HEK293 (cell line): ENCODE measurements around the gene CHCHD6.

Experiments
- CTCF ChIA-PET: fragments of 350-600 bp; formaldehyde crosslinking; extraction: SDS; loops from one replicate; lab custom pipeline; 2021; ENCODE audit warnings: antibody characterized with exemption; lab: Yijun Ruan, JAX
- POLR2A ChIA-PET: fragments of 300-600 bp; formaldehyde crosslinking; extraction: SDS; loops from one replicate; lab custom pipeline; 2020; ENCODE audit warnings: antibody characterized with exemption, inconsistent platforms; lab: Yijun Ruan, JAX
- H3K27ac ChIP-seq: fragments of 200-500 bp; sonication (Bioruptor generic); 2 replicates; pipeline ENCODE4 v1.5.1; 2014; ENCODE audit warnings: low read depth, low read length, control low read depth, inconsistent platforms; ENCODE audit errors: extremely low read depth
- H3K36me3 ChIP-seq, 2 experiments: fragments of 200-500 bp in 1 of 2; sonication (Bioruptor generic) in 1 of 2; 1 replicate in 1 of 2; 2 replicates in 1 of 2; pipeline ENCODE4 v1.5.1; 2014 to 2017; ENCODE audit warnings: inconsistent platforms in 2 of 2, low read length in 2 of 2; ENCODE audit not compliant: control insufficient read depth in 2 of 2, insufficient read depth in 1 of 2
- H3K4me1 ChIP-seq: fragments of 200-500 bp; sonication (Bioruptor generic); 2 replicates; pipeline ENCODE4 v1.5.1; 2014; ENCODE audit warnings: mild to moderate bottlenecking, low read length, inconsistent platforms; ENCODE audit not compliant: control insufficient read depth, insufficient read depth
- H3K4me3 ChIP-seq: 2 replicates; pipeline ENCODE4 v1.5.1; 2011; ENCODE audit warnings: low read depth, mild to moderate bottlenecking, control low read depth, low read length, moderate library complexity
- H3K9me3 ChIP-seq: fragments of 200-500 bp; sonication (Bioruptor generic); 2 replicates; pipeline ENCODE4 v1.5.1; 2014; ENCODE audit warnings: low read depth, low read length, inconsistent platforms; ENCODE audit not compliant: control insufficient read depth, insufficient read depth
- KLF16 ChIP-seq: fragments of 450-650 bp; formaldehyde crosslinking; IDR thresholded peaks from 2 replicates; pipeline ENCODE4 v1.5.1; 2017; ENCODE audit warnings: missing biosample characterization, missing genetic modification characterization
- KLF9 ChIP-seq: fragments of 450-650 bp; formaldehyde crosslinking; IDR thresholded peaks from 2 replicates; pipeline ENCODE4 v1.5.1; 2016; ENCODE audit warnings: missing biosample characterization, missing genetic modification characterization, low read depth
- SP3 ChIP-seq: fragments of 450-650 bp; formaldehyde crosslinking; IDR thresholded peaks from 2 replicates; pipeline ENCODE4 v1.5.1; 2016; ENCODE audit warnings: missing biosample characterization, missing genetic modification characterization
- ZBTB21 ChIP-seq: fragments of 450-650 bp; formaldehyde crosslinking; IDR thresholded peaks from 2 replicates; pipeline ENCODE4 v1.5.1; 2017; ENCODE audit warnings: missing biosample characterization, missing genetic modification characterization
- ZFHX2 ChIP-seq: fragments of 450-650 bp; formaldehyde crosslinking; conservative IDR thresholded peaks from 2 replicates; pipeline ENCODE4 v1.5.1; 2016; ENCODE audit warnings: missing biosample characterization, missing genetic modification characterization
- ZFP69B ChIP-seq: fragments of 450-650 bp; formaldehyde crosslinking; IDR thresholded peaks from 2 replicates; pipeline ENCODE4 v1.5.1; 2016; ENCODE audit warnings: missing biosample characterization, missing genetic modification characterization
- ZNF146 ChIP-seq: fragments of 450-650 bp; formaldehyde crosslinking; IDR thresholded peaks from 2 replicates; pipeline ENCODE4 v1.5.1; 2016; ENCODE audit warnings: missing biosample characterization, missing genetic modification characterization
- ZNF623 ChIP-seq: fragments of 450-650 bp; formaldehyde crosslinking; IDR thresholded peaks from 2 replicates; pipeline ENCODE4 v1.5.1; 2016; ENCODE audit warnings: missing biosample characterization, missing genetic modification characterization
- ZNF654 ChIP-seq: fragments of 450-650 bp; formaldehyde crosslinking; IDR thresholded peaks from 2 replicates; pipeline ENCODE4 v1.5.1; 2016; ENCODE audit warnings: low read depth, missing biosample characterization, missing genetic modification characterization
- ZNF664 ChIP-seq: fragments of 450-650 bp; formaldehyde crosslinking; IDR thresholded peaks from 2 replicates; pipeline ENCODE4 v1.5.1; 2016; ENCODE audit warnings: missing biosample characterization, missing genetic modification characterization
- ZNF701 ChIP-seq: fragments of 450-650 bp; formaldehyde crosslinking; IDR thresholded peaks from 2 replicates; pipeline ENCODE4 v1.5.1; 2016; ENCODE audit warnings: missing biosample characterization, missing genetic modification characterization
- ZNF707 ChIP-seq: fragments of 450-650 bp; formaldehyde crosslinking; IDR thresholded peaks from 2 replicates; pipeline ENCODE4 v1.5.1; 2016; ENCODE audit warnings: missing biosample characterization, missing genetic modification characterization
- ZNF747 ChIP-seq: fragments of 450-650 bp; formaldehyde crosslinking; IDR thresholded peaks from 2 replicates; pipeline ENCODE4 v1.5.1; 2016; ENCODE audit warnings: missing biosample characterization, missing genetic modification characterization
- ZNF777 ChIP-seq: fragments of 450-650 bp; formaldehyde crosslinking; IDR thresholded peaks from 2 replicates; pipeline ENCODE4 v1.5.1; 2017; ENCODE audit warnings: missing biosample characterization, missing genetic modification characterization, borderline replicate concordance
- ZNF785 ChIP-seq: fragments of 450-650 bp; formaldehyde crosslinking; IDR thresholded peaks from 2 replicates; pipeline ENCODE4 v1.5.1; 2016; ENCODE audit warnings: missing biosample characterization, missing genetic modification characterization
- ZXDB ChIP-seq: fragments of 450-650 bp; formaldehyde crosslinking; IDR thresholded peaks from 2 replicates; pipeline ENCODE4 v1.5.1; 2016; ENCODE audit warnings: missing biosample characterization, missing genetic modification characterization
- TF ChIP-seq, protein P1 (sequence below): sonication (generic); formaldehyde crosslinking; IDR thresholded peaks from 2 replicates; pipeline ENCODE4 v1.8.1; 2022; ENCODE audit warnings: mild to moderate bottlenecking, moderate library complexity, missing genetic modification reagents
- TF ChIP-seq, protein P2 (sequence below): fragments of 450-650 bp; formaldehyde crosslinking; IDR thresholded peaks from 2 replicates; pipeline ENCODE4 v1.5.1; 2016; ENCODE audit warnings: missing biosample characterization, missing genetic modification characterization
- TF ChIP-seq, protein P3 (sequence below): fragments of 450-650 bp; IDR thresholded peaks from 2 replicates; pipeline ENCODE4 v1.5.1; 2018; ENCODE audit warnings: missing biosample characterization, mild to moderate bottlenecking, missing genetic modification characterization
- TF ChIP-seq, protein P4 (sequence below): fragments of 450-650 bp; formaldehyde crosslinking; IDR thresholded peaks from 2 replicates; pipeline ENCODE4 v1.5.1; 2016; ENCODE audit warnings: missing biosample characterization, missing genetic modification characterization
- TF ChIP-seq, protein P5 (sequence below): fragments of 450-650 bp; formaldehyde crosslinking; IDR thresholded peaks from 2 replicates; pipeline ENCODE4 v1.5.1; 2016; ENCODE audit warnings: missing biosample characterization, missing genetic modification characterization
- TF ChIP-seq, protein P6 (sequence below): fragments of 450-650 bp; formaldehyde crosslinking; IDR thresholded peaks from 2 replicates; pipeline ENCODE4 v1.5.1; 2016; ENCODE audit warnings: missing biosample characterization, missing genetic modification characterization

The CHCHD6 gene

DNA sequence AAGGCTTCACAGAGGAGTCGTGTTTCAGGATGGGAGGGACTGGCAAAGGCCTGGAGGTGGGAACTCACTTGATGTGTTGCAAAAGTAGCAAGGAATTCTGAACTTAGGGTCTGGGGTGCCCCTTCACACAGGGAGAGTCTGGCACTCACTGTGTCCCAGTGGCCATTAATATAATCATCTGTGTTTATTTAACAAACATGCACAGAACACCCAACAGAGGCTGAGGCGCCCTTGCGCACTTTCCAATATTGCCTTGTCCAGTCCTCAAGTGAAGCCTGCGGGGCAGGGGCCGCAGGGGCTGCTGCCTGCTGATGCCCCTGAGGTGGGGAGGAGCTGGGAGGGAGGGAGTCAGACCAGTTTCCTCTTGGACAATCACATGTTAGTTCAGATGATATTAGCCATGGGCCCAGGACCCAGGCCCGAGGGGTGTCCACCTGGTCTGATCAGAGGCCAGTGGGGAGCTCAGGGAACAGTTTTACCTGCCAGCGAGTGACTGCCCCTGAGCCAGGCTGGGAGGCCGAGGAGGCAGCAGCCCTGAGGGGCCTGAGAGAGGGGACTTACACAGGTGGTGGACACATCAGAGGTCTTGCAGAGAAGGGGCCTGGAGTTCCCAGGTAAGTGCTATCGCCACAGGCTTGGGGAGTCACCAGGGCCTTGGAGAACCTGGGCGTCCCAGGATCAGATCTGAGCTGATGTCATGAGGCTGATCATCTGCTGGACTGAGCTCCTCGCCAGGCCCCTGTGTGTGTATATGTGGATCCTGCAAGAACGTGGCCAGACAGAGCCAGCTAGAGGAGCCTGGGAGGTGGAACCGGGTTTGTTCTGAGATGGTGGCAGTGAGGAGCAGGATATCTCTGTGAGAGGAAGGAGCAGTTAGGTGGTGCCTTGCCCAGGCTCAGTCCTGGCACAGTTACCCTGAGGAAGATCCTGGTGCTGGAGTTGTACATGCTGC is 35.3 kb upstream of the CHCHD6 start:
- CTCF ChIA-PET, result interaction anchor here (0.6 to 1.1 kb wide), 2 partner anchors 9 to 80 kb away, joined by 3 to 4 read pairs; no protein-coding TSS in a partner anchor
- Histone ChIP-seq H3K9me3 (no peaks in the 10 kb centered on the region), H3K36me3 (no peaks in the 10 kb centered on the region), H3K27ac (no peak overlapping the region), H3K4me3 (no peak overlapping the region)
- POLR2A ChIA-PET, result interaction anchor here (0.6 kb wide), 1 partner anchor 8 kb away, joined by 13 read pairs; no protein-coding TSS in a partner anchor
- no peak for TF ChIP-seq ZNF707
- TF ChIP-seq KLF16 (tag by site-specific recombination), result no peak
- no peak for TF ChIP-seq ZNF777
- no peak for TF ChIP-seq KLF9 (tag by site-specific recombination)
- TF ChIP-seq, protein P1, sequence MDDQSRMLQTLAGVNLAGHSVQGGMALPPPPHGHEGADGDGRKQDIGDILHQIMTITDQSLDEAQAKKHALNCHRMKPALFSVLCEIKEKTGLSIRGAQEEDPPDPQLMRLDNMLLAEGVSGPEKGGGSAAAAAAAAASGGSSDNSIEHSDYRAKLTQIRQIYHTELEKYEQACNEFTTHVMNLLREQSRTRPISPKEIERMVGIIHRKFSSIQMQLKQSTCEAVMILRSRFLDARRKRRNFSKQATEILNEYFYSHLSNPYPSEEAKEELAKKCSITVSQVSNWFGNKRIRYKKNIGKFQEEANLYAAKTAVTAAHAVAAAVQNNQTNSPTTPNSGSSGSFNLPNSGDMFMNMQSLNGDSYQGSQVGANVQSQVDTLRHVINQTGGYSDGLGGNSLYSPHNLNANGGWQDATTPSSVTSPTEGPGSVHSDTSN (CRISPR knock-in tag), result no peak
- TF ChIP-seq ZNF664 (tag by site-specific recombination), result no peak
- no peak for TF ChIP-seq ZNF654 (tag by site-specific recombination)
- TF ChIP-seq, protein P2, sequence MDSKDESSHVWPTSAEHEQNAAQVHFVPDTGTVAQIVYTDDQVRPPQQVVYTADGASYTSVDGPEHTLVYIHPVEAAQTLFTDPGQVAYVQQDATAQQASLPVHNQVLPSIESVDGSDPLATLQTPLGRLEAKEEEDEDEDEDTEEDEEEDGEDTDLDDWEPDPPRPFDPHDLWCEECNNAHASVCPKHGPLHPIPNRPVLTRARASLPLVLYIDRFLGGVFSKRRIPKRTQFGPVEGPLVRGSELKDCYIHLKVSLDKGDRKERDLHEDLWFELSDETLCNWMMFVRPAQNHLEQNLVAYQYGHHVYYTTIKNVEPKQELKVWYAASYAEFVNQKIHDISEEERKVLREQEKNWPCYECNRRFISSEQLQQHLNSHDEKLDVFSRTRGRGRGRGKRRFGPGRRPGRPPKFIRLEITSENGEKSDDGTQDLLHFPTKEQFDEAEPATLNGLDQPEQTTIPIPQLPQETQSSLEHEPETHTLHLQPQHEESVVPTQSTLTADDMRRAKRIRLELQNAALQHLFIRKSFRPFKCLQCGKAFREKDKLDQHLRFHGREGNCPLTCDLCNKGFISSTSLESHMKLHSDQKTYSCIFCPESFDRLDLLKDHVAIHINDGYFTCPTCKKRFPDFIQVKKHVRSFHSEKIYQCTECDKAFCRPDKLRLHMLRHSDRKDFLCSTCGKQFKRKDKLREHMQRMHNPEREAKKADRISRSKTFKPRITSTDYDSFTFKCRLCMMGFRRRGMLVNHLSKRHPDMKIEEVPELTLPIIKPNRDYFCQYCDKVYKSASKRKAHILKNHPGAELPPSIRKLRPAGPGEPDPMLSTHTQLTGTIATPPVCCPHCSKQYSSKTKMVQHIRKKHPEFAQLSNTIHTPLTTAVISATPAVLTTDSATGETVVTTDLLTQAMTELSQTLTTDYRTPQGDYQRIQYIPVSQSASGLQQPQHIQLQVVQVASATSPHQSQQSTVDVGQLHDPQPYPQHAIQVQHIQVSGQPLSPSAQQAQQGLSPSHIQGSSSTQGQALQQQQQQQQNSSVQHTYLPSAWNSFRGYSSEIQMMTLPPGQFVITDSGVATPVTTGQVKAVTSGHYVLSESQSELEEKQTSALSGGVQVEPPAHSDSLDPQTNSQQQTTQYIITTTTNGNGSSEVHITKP, result no peak
- TF ChIP-seq, all 188 proteins: peak for 0
- H3K4me1 ChIP-seq, result no peaks in the 10 kb centered on the region

DNA sequence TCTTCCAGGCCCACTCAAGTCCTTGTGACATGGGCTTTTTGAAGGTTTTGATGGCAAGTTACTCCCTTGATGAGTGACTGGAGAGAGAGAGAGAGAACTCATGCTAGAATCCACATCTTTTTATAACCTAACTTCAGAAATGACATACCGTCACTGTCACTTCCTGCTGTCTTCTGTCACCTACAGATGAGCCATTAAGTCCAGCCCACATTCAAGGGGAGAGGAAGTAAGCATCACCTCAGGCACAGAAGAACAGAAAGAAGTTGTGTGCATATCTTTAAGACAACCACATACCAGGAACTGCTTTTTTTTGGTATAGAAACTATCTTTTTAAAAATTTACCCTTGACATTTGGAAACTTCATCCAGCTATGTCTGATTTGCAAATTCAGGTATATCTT is 32.5 kb upstream of the CHCHD6 start:
- Histone ChIP-seq H3K4me3 (no peak overlapping the region), H3K27ac (no peak overlapping the region), H3K36me3 (no peaks in the 10 kb centered on the region), H3K9me3 (no peaks in the 10 kb centered on the region), H3K4me1 (no peaks in the 10 kb centered on the region)
- ChIA-PET POLR2A (no interaction called here), CTCF (interaction anchor here (0.6 to 1.1 kb wide), 2 partner anchors 8 to 46 kb away, joined by 4 to 5 read pairs; no protein-coding TSS in a partner anchor)
- no peak for TF ChIP-seq ZNF146 (tag by site-specific recombination)
- no peak for TF ChIP-seq ZFHX2 (tag by site-specific recombination)
- no peak for TF ChIP-seq ZNF623 (tag by site-specific recombination)
- TF ChIP-seq SP3 (tag by site-specific recombination), result no peak
- TF ChIP-seq, protein P3, sequence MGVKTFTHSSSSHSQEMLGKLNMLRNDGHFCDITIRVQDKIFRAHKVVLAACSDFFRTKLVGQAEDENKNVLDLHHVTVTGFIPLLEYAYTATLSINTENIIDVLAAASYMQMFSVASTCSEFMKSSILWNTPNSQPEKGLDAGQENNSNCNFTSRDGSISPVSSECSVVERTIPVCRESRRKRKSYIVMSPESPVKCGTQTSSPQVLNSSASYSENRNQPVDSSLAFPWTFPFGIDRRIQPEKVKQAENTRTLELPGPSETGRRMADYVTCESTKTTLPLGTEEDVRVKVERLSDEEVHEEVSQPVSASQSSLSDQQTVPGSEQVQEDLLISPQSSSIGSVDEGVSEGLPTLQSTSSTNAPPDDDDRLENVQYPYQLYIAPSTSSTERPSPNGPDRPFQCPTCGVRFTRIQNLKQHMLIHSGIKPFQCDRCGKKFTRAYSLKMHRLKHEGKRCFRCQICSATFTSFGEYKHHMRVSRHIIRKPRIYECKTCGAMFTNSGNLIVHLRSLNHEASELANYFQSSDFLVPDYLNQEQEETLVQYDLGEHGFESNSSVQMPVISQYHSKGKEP (tag by site-specific recombination), result no peak
- no peak for TF ChIP-seq ZNF785 (tag by site-specific recombination)
- no peak for TF ChIP-seq ZNF701 (tag by site-specific recombination)
- TF ChIP-seq ZNF747 (tag by site-specific recombination), result no peak
- TF ChIP-seq, protein P4, sequence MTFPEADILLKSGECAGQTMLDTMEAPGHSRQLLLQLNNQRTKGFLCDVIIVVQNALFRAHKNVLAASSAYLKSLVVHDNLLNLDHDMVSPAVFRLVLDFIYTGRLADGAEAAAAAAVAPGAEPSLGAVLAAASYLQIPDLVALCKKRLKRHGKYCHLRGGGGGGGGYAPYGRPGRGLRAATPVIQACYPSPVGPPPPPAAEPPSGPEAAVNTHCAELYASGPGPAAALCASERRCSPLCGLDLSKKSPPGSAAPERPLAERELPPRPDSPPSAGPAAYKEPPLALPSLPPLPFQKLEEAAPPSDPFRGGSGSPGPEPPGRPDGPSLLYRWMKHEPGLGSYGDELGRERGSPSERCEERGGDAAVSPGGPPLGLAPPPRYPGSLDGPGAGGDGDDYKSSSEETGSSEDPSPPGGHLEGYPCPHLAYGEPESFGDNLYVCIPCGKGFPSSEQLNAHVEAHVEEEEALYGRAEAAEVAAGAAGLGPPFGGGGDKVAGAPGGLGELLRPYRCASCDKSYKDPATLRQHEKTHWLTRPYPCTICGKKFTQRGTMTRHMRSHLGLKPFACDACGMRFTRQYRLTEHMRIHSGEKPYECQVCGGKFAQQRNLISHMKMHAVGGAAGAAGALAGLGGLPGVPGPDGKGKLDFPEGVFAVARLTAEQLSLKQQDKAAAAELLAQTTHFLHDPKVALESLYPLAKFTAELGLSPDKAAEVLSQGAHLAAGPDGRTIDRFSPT, result no peak
- TF ChIP-seq, protein P5, sequence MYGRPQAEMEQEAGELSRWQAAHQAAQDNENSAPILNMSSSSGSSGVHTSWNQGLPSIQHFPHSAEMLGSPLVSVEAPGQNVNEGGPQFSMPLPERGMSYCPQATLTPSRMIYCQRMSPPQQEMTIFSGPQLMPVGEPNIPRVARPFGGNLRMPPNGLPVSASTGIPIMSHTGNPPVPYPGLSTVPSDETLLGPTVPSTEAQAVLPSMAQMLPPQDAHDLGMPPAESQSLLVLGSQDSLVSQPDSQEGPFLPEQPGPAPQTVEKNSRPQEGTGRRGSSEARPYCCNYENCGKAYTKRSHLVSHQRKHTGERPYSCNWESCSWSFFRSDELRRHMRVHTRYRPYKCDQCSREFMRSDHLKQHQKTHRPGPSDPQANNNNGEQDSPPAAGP (tag by site-specific recombination), result no peak
- no peak for TF ChIP-seq ZBTB21 (tag by site-specific recombination)
- TF ChIP-seq, protein P6, sequence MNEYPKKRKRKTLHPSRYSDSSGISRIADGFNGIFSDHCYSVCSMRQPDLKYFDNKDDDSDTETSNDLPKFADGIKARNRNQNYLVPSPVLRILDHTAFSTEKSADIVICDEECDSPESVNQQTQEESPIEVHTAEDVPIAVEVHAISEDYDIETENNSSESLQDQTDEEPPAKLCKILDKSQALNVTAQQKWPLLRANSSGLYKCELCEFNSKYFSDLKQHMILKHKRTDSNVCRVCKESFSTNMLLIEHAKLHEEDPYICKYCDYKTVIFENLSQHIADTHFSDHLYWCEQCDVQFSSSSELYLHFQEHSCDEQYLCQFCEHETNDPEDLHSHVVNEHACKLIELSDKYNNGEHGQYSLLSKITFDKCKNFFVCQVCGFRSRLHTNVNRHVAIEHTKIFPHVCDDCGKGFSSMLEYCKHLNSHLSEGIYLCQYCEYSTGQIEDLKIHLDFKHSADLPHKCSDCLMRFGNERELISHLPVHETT (tag by site-specific recombination), result no peak
- TF ChIP-seq ZXDB, result no peak
- no peak for TF ChIP-seq ZFP69B (tag by site-specific recombination)
